HCT116 (cell line): Measurements from ENCODE around the gene RAB4A. TPM values are rescaled to one million over a fixed set of nuclear protein-coding genes. Genes with fewer than 3 reads are reported as not detected.

Source experiments
- ATAC-seq: fragments of 200-7000 bp; cut with Tn5 transposase; 2 replicates; pipeline ENCODE4 v1.9.1; 2020; ENCODE audit warnings: mild to moderate bottlenecking, moderate library complexity
- BruUV-seq: library from RNA; stranded (reverse); fragments of 400-500 nt; replicated peaks from 2 replicates; lab custom pipeline; 2021; lab: Mats Ljungman, UMichigan
- CTCF ChIA-PET: fragments of 300-600 bp; sonication (Branson Sonifier 250); formaldehyde crosslinking; loops from one replicate; lab custom pipeline; 2021; ENCODE audit warnings: antibody characterized with exemption; lab: Charles Lee
- POLR2A ChIA-PET: fragments of 300-600, 350-600 bp; sonication (Branson Sonifier 250); formaldehyde crosslinking; loops from one replicate; lab custom pipeline; 2021; ENCODE audit warnings: antibody characterized with exemption; lab: Charles Lee
- RAD21 ChIA-PET, 2 experiments: fragments of 300-600 bp; sonication (Branson Sonifier 250); formaldehyde crosslinking; loops; one replicate each; lab custom pipeline; 2023; ENCODE audit warnings: low total read pairs in 2 of 2; ENCODE audit not compliant: uncharacterized antibody in 2 of 2, unreplicated experiment in 2 of 2, low non-redundant PET in 1 of 2; lab: Charles Lee
- DNase-seq: peaks from one replicate; pipeline ENCODE4 v3.0.0-alpha.2; 2010; ENCODE audit warnings: low read depth, low spot score
- H2AFZ ChIP-seq: fragments of 200-600 bp; shearing (Covaris generic), sonication (generic); 2 replicates; pipeline ENCODE4 v1.6.1; 2017; ENCODE audit warnings: low read depth, mixed run types, mixed read lengths, antibody characterized with exemption, low read length; ENCODE audit not compliant: poor library complexity, severe bottlenecking
- H3K27ac ChIP-seq: 2 replicates; pipeline ENCODE4 v1.5.1; 2012; ENCODE audit warnings: low read depth, low read length
- H3K27me3 ChIP-seq: fragments of 200-600 bp; sonication (generic); 2 replicates; pipeline ENCODE4 v1.6.1; 2016; ENCODE audit warnings: mixed run types, low read length, mixed read lengths; ENCODE audit not compliant: insufficient read depth
- H3K36me3 ChIP-seq, 2 experiments: fragments of 200-500 bp in 1 of 2; fragments of 200-600 bp in 1 of 2; sonication (Bioruptor generic) in 1 of 2; sonication (generic) in 1 of 2; 2 replicates each; pipeline versions ENCODE4 v1.5.1 to v1.6.1; 2014 to 2016; ENCODE audit warnings: low read length in 2 of 2, inconsistent platforms in 1 of 2, mixed read lengths in 1 of 2, mixed run types in 1 of 2; ENCODE audit not compliant: insufficient read depth in 2 of 2, control insufficient read depth in 1 of 2
- H3K4me1 ChIP-seq, 2 experiments: fragments of 200-600 bp in 1 of 2; sonication (generic) in 1 of 2; 2 replicates each; pipeline versions ENCODE4 v1.5.1 to v1.6.1; 2012 to 2017; ENCODE audit warnings: low read length in 2 of 2, inconsistent platforms in 1 of 2, mild to moderate bottlenecking in 1 of 2, mixed read lengths in 1 of 2, mixed run types in 1 of 2, moderate library complexity in 1 of 2; ENCODE audit not compliant: insufficient read depth in 2 of 2, control insufficient read depth in 1 of 2
- H3K4me2 ChIP-seq: fragments of 200-600 bp; sonication (generic); 2 replicates; pipeline ENCODE4 v1.6.1; 2017; ENCODE audit warnings: mixed run types, low read length, mixed read lengths
- H3K4me3 ChIP-seq, 2 experiments: fragments of 200-600 bp in 1 of 2; sonication (generic) in 1 of 2; replicated peaks in 1 of 2; 2 replicates each; pipeline ENCODE4 v1.5.1; 2011 to 2016; ENCODE audit warnings: low read length in 2 of 2, control low read depth in 1 of 2, low read depth in 1 of 2, mild to moderate bottlenecking in 1 of 2, mixed read lengths in 1 of 2, mixed run types in 1 of 2
- H3K79me2 ChIP-seq: fragments of 200-600 bp; sonication (generic); 2 replicates; pipeline ENCODE4 v1.6.1; 2017; ENCODE audit warnings: mild to moderate bottlenecking, mixed run types, low read length, moderate library complexity, mixed read lengths; ENCODE audit not compliant: insufficient read depth
- H3K9ac ChIP-seq: fragments of 200-600 bp; sonication (generic); 2 replicates; pipeline ENCODE4 v1.6.1; 2016; ENCODE audit warnings: low read length, mixed read lengths
- H3K9me2 ChIP-seq: fragments of 200-600 bp; sonication (generic), shearing (Covaris generic); 2 replicates; pipeline ENCODE4 v1.6.1; 2017; ENCODE audit warnings: mixed run types, mild to moderate bottlenecking, moderate library complexity; ENCODE audit not compliant: insufficient read depth
- H3K9me3 ChIP-seq, 2 experiments: fragments of 200-500 bp in 1 of 2; fragments of 200-600 bp in 1 of 2; sonication (Bioruptor generic) in 1 of 2; sonication (generic) in 1 of 2; 2 replicates each; pipeline ENCODE4 v1.6.1; 2014 to 2017; ENCODE audit warnings: low read length in 2 of 2, mixed read lengths in 2 of 2, inconsistent platforms in 1 of 2, low read depth in 1 of 2, mild to moderate bottlenecking in 1 of 2, mixed run types in 1 of 2, moderate library complexity in 1 of 2; ENCODE audit not compliant: control insufficient read depth in 1 of 2, insufficient read depth in 1 of 2
- H4K20me1 ChIP-seq: fragments of 200-600 bp; sonication (generic), shearing (Covaris generic); 2 replicates; pipeline ENCODE4 v1.6.1; 2017; ENCODE audit warnings: mixed run types, mild to moderate bottlenecking, moderate library complexity; ENCODE audit not compliant: insufficient read depth
- CEBPB ChIP-seq: IDR thresholded peaks from 2 replicates; pipeline ENCODE4 v1.6.1; 2012; ENCODE audit warnings: low read depth
- EGR1 ChIP-seq: IDR thresholded peaks from 2 replicates; pipeline ENCODE4 v1.6.1; 2012; ENCODE audit warnings: low read depth
- ELF1 ChIP-seq: IDR thresholded peaks from 2 replicates; pipeline ENCODE4 v1.6.1; 2012; ENCODE audit warnings: low read depth, borderline replicate concordance
- EZH2 ChIP-seq: fragments of 200-600 bp; sonication (generic); IDR thresholded peaks from 2 replicates; pipeline ENCODE4 v1.6.1; 2017; ENCODE audit warnings: antibody characterized with exemption, mixed run types
- FOSL1 ChIP-seq: IDR thresholded peaks from 2 replicates; pipeline ENCODE4 v1.6.1; 2012; ENCODE audit warnings: low read depth
- JUND ChIP-seq: IDR thresholded peaks from 2 replicates; pipeline ENCODE4 v1.6.1; 2012
- POLR2A ChIP-seq: IDR thresholded peaks from 2 replicates; pipeline ENCODE4 v1.7.0; 2011; ENCODE audit warnings: borderline replicate concordance; ENCODE audit not compliant: insufficient read depth, insufficient read length; ENCODE audit errors: extremely low read depth
- RAD21 ChIP-seq: IDR thresholded peaks from 2 replicates; pipeline ENCODE4 v1.6.1; 2012; ENCODE audit warnings: low read depth, mild to moderate bottlenecking
- SIN3A ChIP-seq: IDR thresholded peaks from 2 replicates; pipeline ENCODE4 v1.6.1; 2012; ENCODE audit warnings: low read depth
- SP1 ChIP-seq: IDR thresholded peaks from 2 replicates; pipeline ENCODE4 v1.6.1; 2012; ENCODE audit warnings: low read depth
- SRF ChIP-seq: IDR thresholded peaks from 2 replicates; pipeline ENCODE4 v1.6.1; 2012; ENCODE audit warnings: low read depth
- TCF7L2 ChIP-seq: IDR thresholded peaks from 2 replicates; pipeline ENCODE4 v1.7.0; 2011; ENCODE audit warnings: borderline replicate concordance, inconsistent platforms; ENCODE audit not compliant: insufficient read depth, insufficient read length; ENCODE audit errors: extremely low read depth
- YY1 ChIP-seq: IDR thresholded peaks from 2 replicates; pipeline ENCODE4 v1.6.1; 2011; ENCODE audit warnings: low read length, low read depth, moderate library complexity, mild to moderate bottlenecking; ENCODE audit not compliant: insufficient replicate concordance; ENCODE audit errors: extremely low read depth
- ZFX ChIP-seq: fragments of 450-650 bp; IDR thresholded peaks from 2 replicates; pipeline ENCODE4 v1.6.1; 2017
- ZNF274 ChIP-seq: fragments of 200-500 bp; sonication (Bioruptor generic); IDR thresholded peaks from 2 replicates; pipeline ENCODE4 v1.6.1; 2014; ENCODE audit warnings: mild to moderate bottlenecking, low read depth, low read length, inconsistent platforms
- intact Hi-C: fragments of 100-400 bp; cut with micrococcal nuclease; formaldehyde crosslinking; loops from 2 replicates; pipeline ENCODE4 v1.10.0; 2022
- total RNA-seq: library from RNA; stranded (reverse); gene quantifications from one replicate; pipeline ENCODE4 v1.2.1, GENCODE V29; 2021; ENCODE audit not compliant: unreplicated experiment
- TF ChIP-seq, protein P1 (sequence below): IDR thresholded peaks from 2 replicates; pipeline ENCODE4 v1.6.1; 2012
- TF ChIP-seq, protein P2 (sequence below): IDR thresholded peaks from 2 replicates; pipeline ENCODE4 v1.6.1; 2011; ENCODE audit warnings: mild to moderate bottlenecking, low read length, moderate library complexity; ENCODE audit not compliant: insufficient replicate concordance; ENCODE audit errors: extremely low read depth
- TF ChIP-seq, protein P3 (sequence below): IDR thresholded peaks from 2 replicates; pipeline ENCODE4 v1.6.1; 2012; ENCODE audit warnings: low read depth
- TF ChIP-seq, protein P4 (sequence below), 3 experiments: fragments of 200-600 bp in 1 of 3; sonication (generic) in 1 of 3; IDR thresholded peaks in 2 of 3; conservative IDR thresholded peaks in 1 of 3; 2 replicates each; pipeline ENCODE4 v1.5.1; 2012 to 2017; ENCODE audit warnings: low read depth in 2 of 3, low read length in 2 of 3, antibody characterized with exemption in 1 of 3, borderline replicate concordance in 1 of 3, control low read depth in 1 of 3, mild to moderate bottlenecking in 1 of 3, mixed read lengths in 1 of 3, mixed run types in 1 of 3, moderate library complexity in 1 of 3; ENCODE audit not compliant: insufficient read depth in 1 of 3

Gene RAB4A
- total RNA-seq, 1 experiment from 2014 or later = 101 TPM

DNA sequence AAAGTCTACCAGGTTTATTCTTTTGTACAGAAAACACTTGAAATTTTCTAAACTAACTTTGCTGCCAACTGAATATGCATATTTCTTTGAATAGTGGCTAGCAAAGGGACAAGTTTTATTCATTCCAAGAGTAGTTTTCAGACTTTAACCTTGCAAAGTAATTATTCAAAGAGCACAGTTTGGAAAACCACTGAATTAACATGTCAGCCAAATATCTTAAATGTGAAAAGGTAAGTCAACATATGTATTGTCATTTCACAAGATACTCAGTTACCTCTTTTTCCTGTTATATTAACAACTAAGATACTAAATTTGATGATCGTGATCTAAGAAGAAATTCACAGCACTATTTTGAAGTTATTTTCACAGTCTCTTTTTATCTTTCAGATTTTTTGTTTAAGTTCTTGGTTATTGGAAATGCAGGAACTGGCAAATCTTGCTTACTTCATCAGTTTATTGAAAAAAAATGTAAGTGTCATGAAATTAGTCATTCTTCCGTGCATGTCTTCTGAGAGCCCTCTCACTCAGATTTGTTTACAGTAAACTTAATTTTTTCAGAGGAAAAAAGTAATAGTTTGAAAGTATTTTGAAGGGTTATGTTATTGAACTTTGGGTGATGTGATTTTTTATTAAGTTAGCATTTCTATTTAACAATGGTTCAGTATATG lies 15.3 kb downstream of the RAB4A start:
- Histone ChIP-seq H3K9me2 (no peaks in the 10 kb centered on the region), H3K9me3 (no peaks in the 10 kb centered on the region), H3K9ac (no peak overlapping the region), H3K36me3 (peaks cover 0 to 8% of the 10 kb centered on the region in 2 experiments; a peak in 2 of 4 replicates), H3K27me3 (no peaks in the 10 kb centered on the region), H3K79me2 (peaks cover 72% of the 10 kb centered on the region), H3K4me1 (no peaks in the 10 kb centered on the region), H3K4me3 (no peak overlapping the region), H4K20me1 (peaks cover 5% of the 10 kb centered on the region; the same call in 1 of the 2 replicates), H2AFZ (no peak overlapping the region), H3K27ac (no peak overlapping the region), H3K4me2 (no peak overlapping the region)
- no peak for TF ChIP-seq POLR2A
- TF ChIP-seq, protein P1, sequence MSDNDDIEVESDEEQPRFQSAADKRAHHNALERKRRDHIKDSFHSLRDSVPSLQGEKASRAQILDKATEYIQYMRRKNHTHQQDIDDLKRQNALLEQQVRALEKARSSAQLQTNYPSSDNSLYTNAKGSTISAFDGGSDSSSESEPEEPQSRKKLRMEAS = no peak
- TF ChIP-seq, protein P2, sequence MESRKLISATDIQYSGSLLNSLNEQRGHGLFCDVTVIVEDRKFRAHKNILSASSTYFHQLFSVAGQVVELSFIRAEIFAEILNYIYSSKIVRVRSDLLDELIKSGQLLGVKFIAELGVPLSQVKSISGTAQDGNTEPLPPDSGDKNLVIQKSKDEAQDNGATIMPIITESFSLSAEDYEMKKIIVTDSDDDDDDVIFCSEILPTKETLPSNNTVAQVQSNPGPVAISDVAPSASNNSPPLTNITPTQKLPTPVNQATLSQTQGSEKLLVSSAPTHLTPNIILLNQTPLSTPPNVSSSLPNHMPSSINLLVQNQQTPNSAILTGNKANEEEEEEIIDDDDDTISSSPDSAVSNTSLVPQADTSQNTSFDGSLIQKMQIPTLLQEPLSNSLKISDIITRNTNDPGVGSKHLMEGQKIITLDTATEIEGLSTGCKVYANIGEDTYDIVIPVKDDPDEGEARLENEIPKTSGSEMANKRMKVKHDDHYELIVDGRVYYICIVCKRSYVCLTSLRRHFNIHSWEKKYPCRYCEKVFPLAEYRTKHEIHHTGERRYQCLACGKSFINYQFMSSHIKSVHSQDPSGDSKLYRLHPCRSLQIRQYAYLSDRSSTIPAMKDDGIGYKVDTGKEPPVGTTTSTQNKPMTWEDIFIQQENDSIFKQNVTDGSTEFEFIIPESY = no peak
- TF ChIP-seq YY1 = no peak
- TF ChIP-seq TCF7L2 = no peak
- no peak for TF ChIP-seq JUND
- no peak for TF ChIP-seq SRF
- no peak for TF ChIP-seq EZH2
- TF ChIP-seq, protein P3, sequence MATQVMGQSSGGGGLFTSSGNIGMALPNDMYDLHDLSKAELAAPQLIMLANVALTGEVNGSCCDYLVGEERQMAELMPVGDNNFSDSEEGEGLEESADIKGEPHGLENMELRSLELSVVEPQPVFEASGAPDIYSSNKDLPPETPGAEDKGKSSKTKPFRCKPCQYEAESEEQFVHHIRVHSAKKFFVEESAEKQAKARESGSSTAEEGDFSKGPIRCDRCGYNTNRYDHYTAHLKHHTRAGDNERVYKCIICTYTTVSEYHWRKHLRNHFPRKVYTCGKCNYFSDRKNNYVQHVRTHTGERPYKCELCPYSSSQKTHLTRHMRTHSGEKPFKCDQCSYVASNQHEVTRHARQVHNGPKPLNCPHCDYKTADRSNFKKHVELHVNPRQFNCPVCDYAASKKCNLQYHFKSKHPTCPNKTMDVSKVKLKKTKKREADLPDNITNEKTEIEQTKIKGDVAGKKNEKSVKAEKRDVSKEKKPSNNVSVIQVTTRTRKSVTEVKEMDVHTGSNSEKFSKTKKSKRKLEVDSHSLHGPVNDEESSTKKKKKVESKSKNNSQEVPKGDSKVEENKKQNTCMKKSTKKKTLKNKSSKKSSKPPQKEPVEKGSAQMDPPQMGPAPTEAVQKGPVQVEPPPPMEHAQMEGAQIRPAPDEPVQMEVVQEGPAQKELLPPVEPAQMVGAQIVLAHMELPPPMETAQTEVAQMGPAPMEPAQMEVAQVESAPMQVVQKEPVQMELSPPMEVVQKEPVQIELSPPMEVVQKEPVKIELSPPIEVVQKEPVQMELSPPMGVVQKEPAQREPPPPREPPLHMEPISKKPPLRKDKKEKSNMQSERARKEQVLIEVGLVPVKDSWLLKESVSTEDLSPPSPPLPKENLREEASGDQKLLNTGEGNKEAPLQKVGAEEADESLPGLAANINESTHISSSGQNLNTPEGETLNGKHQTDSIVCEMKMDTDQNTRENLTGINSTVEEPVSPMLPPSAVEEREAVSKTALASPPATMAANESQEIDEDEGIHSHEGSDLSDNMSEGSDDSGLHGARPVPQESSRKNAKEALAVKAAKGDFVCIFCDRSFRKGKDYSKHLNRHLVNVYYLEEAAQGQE = no peak
- no peak for TF ChIP-seq ELF1
- TF ChIP-seq, protein P4, sequence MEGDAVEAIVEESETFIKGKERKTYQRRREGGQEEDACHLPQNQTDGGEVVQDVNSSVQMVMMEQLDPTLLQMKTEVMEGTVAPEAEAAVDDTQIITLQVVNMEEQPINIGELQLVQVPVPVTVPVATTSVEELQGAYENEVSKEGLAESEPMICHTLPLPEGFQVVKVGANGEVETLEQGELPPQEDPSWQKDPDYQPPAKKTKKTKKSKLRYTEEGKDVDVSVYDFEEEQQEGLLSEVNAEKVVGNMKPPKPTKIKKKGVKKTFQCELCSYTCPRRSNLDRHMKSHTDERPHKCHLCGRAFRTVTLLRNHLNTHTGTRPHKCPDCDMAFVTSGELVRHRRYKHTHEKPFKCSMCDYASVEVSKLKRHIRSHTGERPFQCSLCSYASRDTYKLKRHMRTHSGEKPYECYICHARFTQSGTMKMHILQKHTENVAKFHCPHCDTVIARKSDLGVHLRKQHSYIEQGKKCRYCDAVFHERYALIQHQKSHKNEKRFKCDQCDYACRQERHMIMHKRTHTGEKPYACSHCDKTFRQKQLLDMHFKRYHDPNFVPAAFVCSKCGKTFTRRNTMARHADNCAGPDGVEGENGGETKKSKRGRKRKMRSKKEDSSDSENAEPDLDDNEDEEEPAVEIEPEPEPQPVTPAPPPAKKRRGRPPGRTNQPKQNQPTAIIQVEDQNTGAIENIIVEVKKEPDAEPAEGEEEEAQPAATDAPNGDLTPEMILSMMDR (IDR thresholded peaks at IDR 0.05 in 2 of 3, conservative IDR thresholded peaks at IDR 0.05 in 1 of 3; ENCODE audit: borderline replicate concordance in 1 of 3, insufficient read depth in 1 of 3, low read depth in 2 of 3, low read length in 2 of 3) = no peak
- no peak for TF ChIP-seq ZNF274
- no peak for TF ChIP-seq ZFX
- TF ChIP-seq EGR1 = no peak
- TF ChIP-seq SIN3A = no peak
- no peak for TF ChIP-seq RAD21
- no peak for TF ChIP-seq CEBPB
- TF ChIP-seq SP1 = no peak
- no peak for TF ChIP-seq FOSL1
- RAD21 ChIA-PET = no interaction called here
- no TSS peak for BruUV-seq
- CTCF ChIA-PET = no interaction called here
- no peak for ATAC-seq
- intact Hi-C loops = no loop called here
- DNase-seq = no peak
- POLR2A ChIA-PET = no interaction called here
